Activated CD4-positive, alpha-beta T cell treated with anti-CD3 and anti-CD28 coated beads for 36 hours (primary cell): Measurements from ENCODE around the gene EOGT. TPM values are rescaled to one million over a fixed set of nuclear protein-coding genes. Genes with fewer than 3 reads are reported as not detected.

Experiments
- ATAC-seq: fragments of 200-7000 bp; cut with Tn5 transposase; one replicate; pipeline ENCODE4 v1.10.0; 2021; ENCODE audit warnings: mild to moderate bottlenecking, moderate library complexity
- CTCF ChIA-PET: fragments of 350-600 bp; sonication (Branson Sonifier 250); formaldehyde crosslinking; loops from one replicate; lab custom pipeline; 2021; ENCODE audit warnings: antibody characterized with exemption; lab: Charles Lee
- POLR2A ChIA-PET: fragments of 350-600 bp; sonication (Branson Sonifier 250); formaldehyde crosslinking; loops from one replicate; lab custom pipeline; 2021; ENCODE audit warnings: antibody characterized with exemption, inconsistent platforms; lab: Charles Lee
- DNase-seq: peaks from one replicate; pipeline ENCODE4 v3.0.0-alpha.2; 2020
- H3K27ac Mint-ChIP-seq: one replicate; pipeline ENCODE4 v1.8.0; 2021; ENCODE audit warnings: mixed read lengths
- H3K27me3 Mint-ChIP-seq: one replicate; pipeline ENCODE4 v1.8.0; 2021; ENCODE audit warnings: mixed read lengths
- H3K36me3 Mint-ChIP-seq: one replicate; pipeline ENCODE4 v1.8.0; 2021; ENCODE audit warnings: low read depth, mixed read lengths
- H3K4me1 Mint-ChIP-seq: one replicate; pipeline ENCODE4 v1.8.0; 2021; ENCODE audit warnings: mixed read lengths
- H3K4me3 Mint-ChIP-seq: one replicate; pipeline ENCODE4 v1.8.0; 2021; ENCODE audit warnings: mild to moderate bottlenecking, moderate library complexity, mixed read lengths
- H3K9me3 Mint-ChIP-seq: one replicate; pipeline ENCODE4 v1.8.0; 2021; ENCODE audit warnings: low read depth, mixed read lengths
- intact Hi-C, 2 experiments: fragments of 100-400 bp; cut with DNase I in 1 of 2; cut with micrococcal nuclease in 1 of 2; formaldehyde crosslinking; loops; one replicate each; pipeline versions ENCODE4 v1.14.2 to v1.15.1; 2022 to 2024; cut with DNase I, micrococcal nuclease
- total RNA-seq, 2 experiments: library from RNA; stranded (reverse); gene quantifications; one replicate each; pipeline ENCODE4 v1.2.3, GENCODE V29; 2021

The EOGT gene
- total RNA-seq, 2 experiments from 2014 or later, result 6.0 to 8.4 TPM

GRCh38 chr3:68987322-68987721 lies 26.2 kb downstream of the EOGT start:
- Mint-ChIP-seq H3K9me3 (no peaks in the 10 kb centered on the region), H3K4me1 (peaks cover 14% of the 10 kb centered on the region), H3K4me3 (no peak overlapping the region), H3K36me3 (peaks cover 39% of the 10 kb centered on the region), H3K27ac (peak overlapping the region; percentile 65), H3K27me3 (no peaks in the 10 kb centered on the region)
- CTCF ChIA-PET, result interaction anchor here (0.7 to 1.2 kb wide), 3 partner anchors 9 to 1990 kb away, joined by 3 to 5 read pairs (median 4); no protein-coding TSS in a partner anchor
- intact Hi-C loops, result no loop called here
- DNase-seq (no peak), ATAC-seq (peak; percentile 68)
- POLR2A ChIA-PET, result no interaction called here

GRCh38 chr3:68986496-68987208 lies 26.8 kb downstream of the EOGT start:
- peak overlapping the region; percentile 48 for H3K27ac Mint-ChIP-seq
- H3K9me3 Mint-ChIP-seq, result no peaks in the 10 kb centered on the region
- H3K36me3 Mint-ChIP-seq, result peaks cover 37% of the 10 kb centered on the region
- peaks cover 14% of the 10 kb centered on the region for H3K4me1 Mint-ChIP-seq
- CTCF ChIA-PET, result no interaction called here
- no peaks in the 10 kb centered on the region for H3K27me3 Mint-ChIP-seq
- no peak overlapping the region for H3K4me3 Mint-ChIP-seq
- ATAC-seq, result peak; percentile 77
- POLR2A ChIA-PET, result no interaction called here
- intact Hi-C loops, result no loop called here
- no peak for DNase-seq

GRCh38 chr3:68985146-68985790 lies 28.2 kb downstream of the EOGT start:
- POLR2A ChIA-PET, result no interaction called here
- intact Hi-C loops, result no loop called here
- H3K27me3 Mint-ChIP-seq, result no peaks in the 10 kb centered on the region
- H3K9me3 Mint-ChIP-seq, result no peaks in the 10 kb centered on the region
- no peak overlapping the region for H3K4me3 Mint-ChIP-seq
- ATAC-seq (no peak), DNase-seq (no peak)
- peaks cover 14% of the 10 kb centered on the region for H3K4me1 Mint-ChIP-seq
- H3K27ac Mint-ChIP-seq, result no peak overlapping the region
- H3K36me3 Mint-ChIP-seq, result peaks cover 39% of the 10 kb centered on the region
- CTCF ChIA-PET, result no interaction called here

GRCh38 chr3:68984011-68984530 lies 29.4 kb downstream of the EOGT start:
- no peak for DNase-seq
- peaks cover 14% of the 10 kb centered on the region for H3K4me1 Mint-ChIP-seq
- no peak overlapping the region for H3K27ac Mint-ChIP-seq

GRCh38 chr3:68977486-68978167 lies 35.9 kb downstream of the EOGT start:
- Mint-ChIP-seq H3K36me3 (peaks cover 19% of the 10 kb centered on the region), H3K4me1 (no peaks in the 10 kb centered on the region), H3K27me3 (no peaks in the 10 kb centered on the region), H3K27ac (no peak overlapping the region), H3K9me3 (no peaks in the 10 kb centered on the region), H3K4me3 (no peak overlapping the region)
- no peak for DNase-seq
- CTCF ChIA-PET, result no interaction called here
- POLR2A ChIA-PET, result no interaction called here
- intact Hi-C loops, result no loop called here
- no peak for ATAC-seq

More at GRCh38 chr3:68984011-68984530, 29.4 kb downstream of the EOGT start:
- ATAC-seq, result no peak
- Mint-ChIP-seq H3K4me3 (no peak overlapping the region), H3K27me3 (no peaks in the 10 kb centered on the region), H3K36me3 (peaks cover 38% of the 10 kb centered on the region), H3K9me3 (no peaks in the 10 kb centered on the region)
- intact Hi-C loops, result no loop called here
- CTCF ChIA-PET, result no interaction called here
- POLR2A ChIA-PET, result interaction anchor here (0.6 kb wide), 1 partner anchor 191 kb away, joined by 3 read pairs; no protein-coding TSS in a partner anchor

- no peak for DNase-seq
- CTCF ChIA-PET, result interaction anchor here (1.2 to 1.7 kb wide), 2 partner anchors 33 to 95 kb away, joined by 3 read pairs; no protein-coding TSS in a partner anchor
- no peaks in the 10 kb centered on the region for H3K4me1 Mint-ChIP-seq
- intact Hi-C loops, result loop anchor here in 1 of 2 experiments (5.0 kb wide), 1 partner anchor 82 kb away; no protein-coding TSS in a partner anchor
- peaks cover 11% of the 10 kb centered on the region for H3K36me3 Mint-ChIP-seq
- H3K4me3 Mint-ChIP-seq, result no peak overlapping the region
- POLR2A ChIA-PET, result no interaction called here
- no peak for ATAC-seq
- no peak overlapping the region for H3K27ac Mint-ChIP-seq
- no peaks in the 10 kb centered on the region for H3K9me3 Mint-ChIP-seq
- H3K27me3 Mint-ChIP-seq, result no peaks in the 10 kb centered on the region
These were observed 38.8 kb downstream of the EOGT start for GRCh38 chr3:68974711-68975110.

GRCh38 chr3:68973639-68974038 lies 39.8 kb downstream of the EOGT start:
- no peaks in the 10 kb centered on the region for H3K9me3 Mint-ChIP-seq
- peaks cover 8% of the 10 kb centered on the region for H3K36me3 Mint-ChIP-seq
- intact Hi-C loops, result loop anchor here in 1 of 2 experiments (5.0 kb wide), 1 partner anchor 81 kb away; no protein-coding TSS in a partner anchor
- H3K27me3 Mint-ChIP-seq, result peaks cover 4% of the 10 kb centered on the region
- POLR2A ChIA-PET, result no interaction called here
- ATAC-seq, result no peak
- CTCF ChIA-PET, result interaction anchor here (1.7 kb wide), 1 partner anchor 32 kb away, joined by 3 read pairs; no protein-coding TSS in a partner anchor
- H3K4me1 Mint-ChIP-seq, result no peaks in the 10 kb centered on the region
- no peak for DNase-seq
- no peak overlapping the region for H3K27ac Mint-ChIP-seq
- H3K4me3 Mint-ChIP-seq, result no peak overlapping the region

GRCh38 chr3:68972358-68972979 lies 41.0 kb downstream of the EOGT start:
- Mint-ChIP-seq H3K36me3 (peaks cover 4% of the 10 kb centered on the region), H3K4me3 (no peak overlapping the region), H3K4me1 (no peaks in the 10 kb centered on the region), H3K9me3 (no peaks in the 10 kb centered on the region), H3K27me3 (peaks cover 5% of the 10 kb centered on the region), H3K27ac (no peak overlapping the region)
- DNase-seq, result peak; percentile 66
- ChIA-PET CTCF (interaction anchor here (0.6 to 0.9 kb wide), 4 partner anchors 8 to 97 kb away, joined by 3 to 4 read pairs (median 3); no protein-coding TSS in a partner anchor), POLR2A (interaction anchor here (0.7 kb wide), 1 partner anchor 1982 kb away, joined by 3 read pairs; no protein-coding TSS in a partner anchor)
- peak; percentile 64 for ATAC-seq
- intact Hi-C loops, result loop anchor here in 1 of 2 experiments (5.0 kb wide), 1 partner anchor 80 kb away; no protein-coding TSS in a partner anchor

GRCh38 chr3:68964694-68965093 lies 48.8 kb downstream of the EOGT start:
- POLR2A ChIA-PET, result no interaction called here
- no peak for DNase-seq
- Mint-ChIP-seq H3K27me3 (peaks cover 19% of the 10 kb centered on the region), H3K9me3 (no peaks in the 10 kb centered on the region), H3K27ac (no peak overlapping the region), H3K36me3 (no peaks in the 10 kb centered on the region), H3K4me3 (no peak overlapping the region), H3K4me1 (no peaks in the 10 kb centered on the region)
- intact Hi-C loops, result no loop called here
- no peak for ATAC-seq
- CTCF ChIA-PET, result no interaction called here

- CTCF ChIA-PET, result no interaction called here
- Mint-ChIP-seq H3K9me3 (no peaks in the 10 kb centered on the region), H3K27me3 (peaks cover 23% of the 10 kb centered on the region), H3K4me1 (no peaks in the 10 kb centered on the region), H3K36me3 (no peaks in the 10 kb centered on the region), H3K4me3 (no peak overlapping the region), H3K27ac (no peak overlapping the region)
- POLR2A ChIA-PET, result no interaction called here
- intact Hi-C loops, result no loop called here
- ATAC-seq (no peak), DNase-seq (no peak)
These were observed 49.6 kb downstream of the EOGT start for GRCh38 chr3:68963891-68964290.

GRCh38 chr3:68963376-68963775 lies 50.1 kb downstream of the EOGT start:
- Mint-ChIP-seq H3K36me3 (no peaks in the 10 kb centered on the region), H3K27me3 (peaks cover 22% of the 10 kb centered on the region)
- intact Hi-C loops, result no loop called here

More at GRCh38 chr3:68963376-68963775, 50.1 kb downstream of the EOGT start:
- DNase-seq, result no peak
- POLR2A ChIA-PET, result no interaction called here
- CTCF ChIA-PET, result no interaction called here
- no peak for ATAC-seq
- no peaks in the 10 kb centered on the region for H3K9me3 Mint-ChIP-seq
- no peak overlapping the region for H3K4me3 Mint-ChIP-seq
- no peak overlapping the region for H3K27ac Mint-ChIP-seq
- no peaks in the 10 kb centered on the region for H3K4me1 Mint-ChIP-seq
